ENCODE results near the gene ITGA5.

DNA sequence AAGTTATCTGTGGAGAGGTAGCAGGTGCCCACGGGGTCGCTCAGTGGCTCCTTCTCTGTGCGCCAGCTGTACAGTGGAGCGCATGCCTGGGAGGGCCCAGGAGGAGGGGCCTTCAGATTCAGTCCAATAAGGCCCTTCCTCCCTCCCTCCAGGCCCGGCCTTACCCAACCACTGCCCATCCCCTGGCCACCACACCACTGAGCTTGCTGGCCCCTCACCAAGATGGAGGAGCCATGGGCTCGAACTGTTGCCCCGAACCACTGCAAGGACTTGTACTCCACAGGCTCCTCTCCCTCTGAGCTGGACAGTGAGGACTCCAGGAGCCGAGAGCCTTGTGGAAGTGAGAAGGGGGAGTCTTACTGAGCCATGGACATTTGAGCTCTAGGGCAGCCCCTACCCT, 9.8 kb downstream of the ITGA5 start:
- TF ChIP-seq, protein P1, sequence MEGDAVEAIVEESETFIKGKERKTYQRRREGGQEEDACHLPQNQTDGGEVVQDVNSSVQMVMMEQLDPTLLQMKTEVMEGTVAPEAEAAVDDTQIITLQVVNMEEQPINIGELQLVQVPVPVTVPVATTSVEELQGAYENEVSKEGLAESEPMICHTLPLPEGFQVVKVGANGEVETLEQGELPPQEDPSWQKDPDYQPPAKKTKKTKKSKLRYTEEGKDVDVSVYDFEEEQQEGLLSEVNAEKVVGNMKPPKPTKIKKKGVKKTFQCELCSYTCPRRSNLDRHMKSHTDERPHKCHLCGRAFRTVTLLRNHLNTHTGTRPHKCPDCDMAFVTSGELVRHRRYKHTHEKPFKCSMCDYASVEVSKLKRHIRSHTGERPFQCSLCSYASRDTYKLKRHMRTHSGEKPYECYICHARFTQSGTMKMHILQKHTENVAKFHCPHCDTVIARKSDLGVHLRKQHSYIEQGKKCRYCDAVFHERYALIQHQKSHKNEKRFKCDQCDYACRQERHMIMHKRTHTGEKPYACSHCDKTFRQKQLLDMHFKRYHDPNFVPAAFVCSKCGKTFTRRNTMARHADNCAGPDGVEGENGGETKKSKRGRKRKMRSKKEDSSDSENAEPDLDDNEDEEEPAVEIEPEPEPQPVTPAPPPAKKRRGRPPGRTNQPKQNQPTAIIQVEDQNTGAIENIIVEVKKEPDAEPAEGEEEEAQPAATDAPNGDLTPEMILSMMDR (IDR thresholded peaks at IDR 0.05; ENCODE audit: low read depth, low read length, poor library complexity, severe bottlenecking) = no peak
- TF ChIP-seq EZH2phosphoT487 (IDR thresholded peaks at IDR 0.05; ENCODE audit: borderline replicate concordance, low read length) = no peak
